Peyer's patch (tissue), 4 donors: ENCODE measurements around the gene SSUH2. TPM values are rescaled to one million over a fixed set of nuclear protein-coding genes. Genes with fewer than 3 reads are reported as not detected.

Source experiments
- DNase-seq, 3 donors: peaks; one replicate each; pipeline ENCODE4 v3.0.0-alpha.2; 2017 to 2019
- H3K27ac ChIP-seq, 4 donors: fragments of 200-600 bp; sonication (generic); one replicate each; pipeline ENCODE4 v1.5.1; 2016 to 2019
- H3K27me3 ChIP-seq, 2 donors: fragments of 200-600 bp; sonication (generic); one replicate each; pipeline ENCODE4 v1.5.1; 2019
- H3K36me3 ChIP-seq, 3 donors: fragments of 200-600 bp; sonication (generic); one replicate each; pipeline ENCODE4 v1.5.1; 2016 to 2019
- H3K4me1 ChIP-seq, 4 donors: fragments of 200-600 bp; sonication (generic); one replicate each; pipeline ENCODE4 v1.5.1; 2016 to 2019
- H3K4me3 ChIP-seq, 4 donors: fragments of 200-600 bp; sonication (generic); 1 replicate in 3 of 4; 2 replicates in 1 of 4; pipeline ENCODE4 v1.5.1; 2016 to 2019; ENCODE audit warnings: mild to moderate bottlenecking in 1 of 4
- H3K9me3 ChIP-seq, 4 donors: fragments of 200-600 bp; sonication (generic); one replicate each; pipeline ENCODE4 v1.5.1; 2016 to 2019; ENCODE audit warnings: mild to moderate bottlenecking in 1 of 4
- CTCF ChIP-seq, 6 experiments: fragments of 450-650 bp in 4 of 6; fragments of 200-600 bp in 2 of 6; sonication (generic) in 1 of 6; IDR thresholded peaks; one replicate each; pipeline ENCODE4 v1.5.1; 2017 to 2019; ENCODE audit warnings: antibody characterized with exemption in 6 of 6, mild to moderate bottlenecking in 3 of 6, moderate library complexity in 1 of 6
- POLR2A ChIP-seq, 2 donors: fragments of 450-650 bp; IDR thresholded peaks; one replicate each; pipeline ENCODE4 v1.5.1; 2017; ENCODE audit warnings: antibody characterized with exemption in 2 of 2, mild to moderate bottlenecking in 2 of 2, moderate library complexity in 2 of 2
- total RNA-seq, 4 donors: library from RNA; depleted of rRNA; stranded (reverse); fragments of >200 nt; gene quantifications; one replicate each; pipeline ENCODE4 v1.1.0, GENCODE V29; 2016

The SSUH2 gene
- total RNA-seq, 4 donors from 2014 or later = 1.7 to 38.4 (median 21.6) TPM

GRCh38 chr3:8599146-8599545 lies 45.5 kb downstream of the SSUH2 start:
- Histone ChIP-seq H3K9me3 (no peaks in the 10 kb centered on the region), H3K4me1 (no peaks in the 10 kb centered on the region), H3K27ac (no peak overlapping the region), H3K4me3 (no peak overlapping the region), H3K36me3 (no peaks in the 10 kb centered on the region), H3K27me3 (no peaks in the 10 kb centered on the region)
- no peak for DNase-seq
- no peak for TF ChIP-seq CTCF (IDR thresholded peaks at IDR 0.05)
- no peak for TF ChIP-seq POLR2A (IDR thresholded peaks at IDR 0.05)

GRCh38 chr3:8597219-8597853 lies 47.3 kb downstream of the SSUH2 start:
- H3K27ac ChIP-seq = no peak overlapping the region
- no peaks in the 10 kb centered on the region for H3K4me1 ChIP-seq
- no peak overlapping the region for H3K4me3 ChIP-seq
- H3K36me3 ChIP-seq = no peaks in the 10 kb centered on the region
- H3K27me3 ChIP-seq = no peaks in the 10 kb centered on the region
- H3K9me3 ChIP-seq = no peaks in the 10 kb centered on the region
- DNase-seq = no peak
- no peak for TF ChIP-seq POLR2A (IDR thresholded peaks at IDR 0.05)
- TF ChIP-seq CTCF (IDR thresholded peaks at IDR 0.05) = no peak

GRCh38 chr3:8596321-8597218 lies 48.0 kb downstream of the SSUH2 start:
- Histone ChIP-seq H3K27me3 (no peaks in the 10 kb centered on the region), H3K36me3 (no peaks in the 10 kb centered on the region), H3K4me3 (no peak overlapping the region), H3K4me1 (no peaks in the 10 kb centered on the region), H3K9me3 (no peaks in the 10 kb centered on the region), H3K27ac (no peak overlapping the region)
- TF ChIP-seq CTCF (IDR thresholded peaks at IDR 0.05) = no peak
- TF ChIP-seq POLR2A (IDR thresholded peaks at IDR 0.05) = no peak
- DNase-seq = no peak

- Histone ChIP-seq H3K27ac (no peak overlapping the region), H3K36me3 (no peaks in the 10 kb centered on the region), H3K4me1 (no peaks in the 10 kb centered on the region), H3K4me3 (no peak overlapping the region), H3K9me3 (no peaks in the 10 kb centered on the region), H3K27me3 (no peaks in the 10 kb centered on the region)
- TF ChIP-seq POLR2A (IDR thresholded peaks at IDR 0.05) (no peak), CTCF (IDR thresholded peaks at IDR 0.05) (no peak)
- DNase-seq = no peak
These were observed 48.9 kb downstream of the SSUH2 start for GRCh38 chr3:8595695-8596115.

GRCh38 chr3:8595252-8595651 lies 49.3 kb downstream of the SSUH2 start:
- no peaks in the 10 kb centered on the region for H3K27me3 ChIP-seq
- TF ChIP-seq CTCF (IDR thresholded peaks at IDR 0.05) (no peak), POLR2A (IDR thresholded peaks at IDR 0.05) (no peak)
- H3K9me3 ChIP-seq = no peaks in the 10 kb centered on the region
- H3K4me1 ChIP-seq = no peaks in the 10 kb centered on the region
- no peak overlapping the region for H3K4me3 ChIP-seq
- H3K36me3 ChIP-seq = no peaks in the 10 kb centered on the region
- H3K27ac ChIP-seq = no peak overlapping the region
- no peak for DNase-seq
